HG03175 (cell line): ENCODE results near the gene FARSA.
"Not testable (repeated sequence)": the region's sequence is repeated elsewhere in the genome, so short reads cannot be mapped to it uniquely, and the experiment has no call there.

ENCODE experiments used
- ATAC-seq: cut with Tn5 transposase; IDR thresholded peaks from one replicate; pipeline ENCODE4 v1.9.1; 2021; ENCODE audit warnings: mild to moderate bottlenecking, moderate library complexity; ENCODE audit not compliant: unreplicated experiment

FARSA gene

GRCh38 chr19:12891553-12892021 is 41.9 kb downstream of the FARSA start:
- ATAC-seq = no peak

- ATAC-seq = peak; percentile 93
Observed at GRCh38 chr19:12890787-12891552, 42.5 kb downstream of the FARSA start, which contains the start of gene GCDH. GCDH (plus strand) TSS chr19:12891160; CDS start chr19:12891305, 145 bp downstream.

- not testable (repeated sequence) for ATAC-seq
Observed at GRCh38 chr19:12890299-12890786, 43.2 kb downstream of the FARSA start.

- ATAC-seq = no peak
Observed at GRCh38 chr19:12888006-12888603, 45.4 kb downstream of the FARSA start.

- ATAC-seq = no peak
Observed at GRCh38 chr19:12886969-12887747, 46.4 kb downstream of the FARSA start, which contains the start of gene KLF1. KLF1 (minus strand) TSS chr19:12887201; CDS start chr19:12887140, 61 bp downstream.

GRCh38 chr19:12886651-12886968 is 46.9 kb downstream of the FARSA start:
- ATAC-seq = no peak

GRCh38 chr19:12885749-12886650 is 47.5 kb downstream of the FARSA start:
- ATAC-seq = no peak

- no peak for ATAC-seq
Observed at GRCh38 chr19:12884926-12885748, 48.4 kb downstream of the FARSA start.

GRCh38 chr19:12884627-12884925 is 48.9 kb downstream of the FARSA start:
- ATAC-seq = no peak

- ATAC-seq = no peak
Observed at GRCh38 chr19:12884202-12884601, 49.3 kb downstream of the FARSA start.

GRCh38 chr19:12882589-12882988 is 50.9 kb downstream of the FARSA start:
- ATAC-seq = no peak

- peak; percentile 86 for ATAC-seq
Observed at GRCh38 chr19:12881172-12881808, 52.2 kb downstream of the FARSA start, which contains the start of gene DNASE2. DNASE2 (minus strand) TSS chr19:12881449; CDS start chr19:12881375, 74 bp downstream.

- peak; percentile 12 for ATAC-seq
Observed at GRCh38 chr19:12880551-12881171, 52.9 kb downstream of the FARSA start.

- ATAC-seq = no peak
Observed at GRCh38 chr19:12875086-12875485, 58.4 kb downstream of the FARSA start.

GRCh38 chr19:12873891-12874745 is 59.4 kb downstream of the FARSA start:
- no peak for ATAC-seq

- ATAC-seq = no peak
Observed at GRCh38 chr19:12872941-12873890, 60.3 kb downstream of the FARSA start.
